H1 (cell line): Measurements from ENCODE around the gene ADIRF. TPM values are rescaled to one million over a fixed set of nuclear protein-coding genes. Genes with fewer than 3 reads are reported as not detected.
A peak's percentile ranks its signal among the peaks of the same experiment; 100 is the strongest.
"Not testable (repeated sequence)": the region's sequence is repeated elsewhere in the genome, so short reads cannot be mapped to it uniquely, and the experiment has no call there.

ENCODE experiments used
- CTCF ChIA-PET: fragments of 300-600 bp; sonication (Branson Sonifier 250); formaldehyde crosslinking; loops from one replicate; lab custom pipeline; 2021; ENCODE audit not compliant: partially characterized antibody; lab: Charles Lee
- POLR2A ChIA-PET: fragments of 300-600 bp; sonication (Branson Sonifier 250); formaldehyde crosslinking; loops from one replicate; lab custom pipeline; 2021; ENCODE audit warnings: inconsistent platforms; ENCODE audit not compliant: partially characterized antibody; lab: Charles Lee
- DNase-seq, 2 experiments: peaks; one replicate each; pipeline versions ENCODE4 v3.0.0 to v3.0.0-alpha.2; 2010 to 2022; ENCODE audit warnings: low spot score in 2 of 2, low read depth in 1 of 2, mixed read lengths in 1 of 2
- FAIRE-seq: peaks from 2 replicates; lab custom pipeline; 2011; peaks lifted over from hg19 to GRCh38; lab: Jason Lieb, UNC
- H2AFZ ChIP-seq: 2 replicates; pipeline ENCODE4 v1.8.1; 2012; ENCODE audit warnings: low read length, inconsistent platforms
- H2AK5ac ChIP-seq: 2 replicates; pipeline ENCODE4 v1.6.1; 2013; ENCODE audit warnings: low read depth, low read length
- H2BK120ac ChIP-seq: replicated peaks from 2 replicates; pipeline ENCODE3; 2013; ENCODE audit warnings: low read depth, low read length, inconsistent platforms
- H2BK12ac ChIP-seq: 2 replicates; pipeline ENCODE4 v1.6.1; 2013; ENCODE audit warnings: low read depth, low read length
- H2BK15ac ChIP-seq: 2 replicates; pipeline ENCODE4 v1.6.1; 2013; ENCODE audit warnings: low read length
- H2BK20ac ChIP-seq: 2 replicates; pipeline ENCODE4 v1.6.1; 2013; ENCODE audit warnings: low read length
- H2BK5ac ChIP-seq: 2 replicates; pipeline ENCODE4 v1.6.1; 2013; ENCODE audit warnings: low read depth, low read length
- H3K14ac ChIP-seq: 2 replicates; pipeline ENCODE4 v1.6.1; 2013; ENCODE audit warnings: inconsistent platforms; ENCODE audit not compliant: insufficient read length
- H3K18ac ChIP-seq: 2 replicates; pipeline ENCODE4 v1.6.1; 2013; ENCODE audit warnings: low read length; ENCODE audit errors: extremely low read depth
- H3K23ac ChIP-seq: 2 replicates; pipeline ENCODE4 v1.6.1; 2013; ENCODE audit warnings: inconsistent platforms; ENCODE audit not compliant: insufficient read length
- H3K23me2 ChIP-seq: 2 replicates; pipeline ENCODE4 v1.6.1; 2013; ENCODE audit warnings: low read depth, low read length
- H3K27ac ChIP-seq: 2 replicates; pipeline ENCODE4 v1.6.1; 2011; ENCODE audit warnings: low read depth, low read length, inconsistent platforms
- H3K27me3 ChIP-seq, 4 experiments: replicated peaks in 1 of 4; 1 replicate in 1 of 4; 2 replicates in 3 of 4; pipeline versions ENCODE4 v1.6.1 to v1.8.1; 2011 to 2013; ENCODE audit warnings: low read length in 3 of 4, mild to moderate bottlenecking in 3 of 4, inconsistent platforms in 2 of 4, mixed read lengths in 2 of 4, moderate library complexity in 1 of 4; ENCODE audit not compliant: control insufficient read depth in 3 of 4, insufficient read depth in 3 of 4; ENCODE audit errors: extremely low read depth in 1 of 4
- H3K36me3 ChIP-seq, 4 experiments: 2 replicates each; pipeline versions ENCODE4 v1.6.1 to v1.8.1; 2011 to 2013; ENCODE audit warnings: mild to moderate bottlenecking in 4 of 4, low read length in 3 of 4, moderate library complexity in 2 of 4, control low read depth in 1 of 4, inconsistent platforms in 1 of 4; ENCODE audit not compliant: insufficient read depth in 4 of 4, control insufficient read depth in 2 of 4
- H3K4ac ChIP-seq: replicated peaks from 2 replicates; pipeline ENCODE3; 2013; ENCODE audit warnings: low read length, low read depth, mixed read lengths, inconsistent platforms; ENCODE audit not compliant: insufficient read length
- H3K4me1 ChIP-seq, 4 experiments: replicated peaks in 1 of 4; 1 replicate in 1 of 4; 2 replicates in 3 of 4; pipeline versions ENCODE4 v1.6.1 to v1.8.1; 2011 to 2013; ENCODE audit warnings: low read length in 3 of 4, inconsistent platforms in 2 of 4, mixed read lengths in 1 of 4; ENCODE audit not compliant: insufficient read depth in 4 of 4, control insufficient read depth in 3 of 4
- H3K4me2 ChIP-seq, 2 experiments: 2 replicates each; pipeline versions ENCODE4 v1.6.1 to v1.8.1; 2011 to 2013; ENCODE audit warnings: low read depth in 2 of 2, low read length in 2 of 2, control low read depth in 1 of 2, inconsistent platforms in 1 of 2, mild to moderate bottlenecking in 1 of 2; ENCODE audit not compliant: insufficient read depth in 1 of 2
- H3K4me3 ChIP-seq, 4 experiments: fragments of 200-600, 300-600 bp in 1 of 4; sonication (generic), shearing (Covaris generic), sonication (Bioruptor Twin) in 1 of 4; 2 replicates each; pipeline versions ENCODE4 v1.5.1 to v1.8.1; 2011 to 2016; ENCODE audit warnings: low read length in 4 of 4, low read depth in 3 of 4, control low read depth in 2 of 4, inconsistent platforms in 2 of 4, mild to moderate bottlenecking in 2 of 4, mixed read lengths in 1 of 4, moderate library complexity in 1 of 4; ENCODE audit not compliant: insufficient read depth in 2 of 4; ENCODE audit errors: extremely low read depth in 1 of 4
- H3K56ac ChIP-seq: replicated peaks from 2 replicates; pipeline ENCODE3; 2013; ENCODE audit warnings: low read depth, mild to moderate bottlenecking, mixed read lengths, low read length, inconsistent platforms; ENCODE audit not compliant: insufficient read length
- H3K79me1 ChIP-seq: 2 replicates; pipeline ENCODE4 v1.6.1; 2013; ENCODE audit warnings: low read depth, low read length, control low read depth
- H3K79me2 ChIP-seq, 2 experiments: 2 replicates each; pipeline versions ENCODE4 v1.6.1 to v1.8.1; 2012 to 2013; ENCODE audit warnings: low read length in 2 of 2, mild to moderate bottlenecking in 2 of 2, inconsistent platforms in 1 of 2; ENCODE audit not compliant: insufficient read depth in 2 of 2, control insufficient read depth in 1 of 2
- H3K9ac ChIP-seq, 4 experiments: replicated peaks in 1 of 4; 1 replicate in 1 of 4; 2 replicates in 3 of 4; pipeline versions ENCODE4 v1.6.1 to v1.8.1; 2011 to 2013; ENCODE audit warnings: low read depth in 3 of 4, low read length in 3 of 4, control low read depth in 2 of 4, mild to moderate bottlenecking in 2 of 4, moderate library complexity in 2 of 4, inconsistent platforms in 1 of 4; ENCODE audit errors: extremely low read depth in 1 of 4
- H3K9me3 ChIP-seq, 2 experiments: 2 replicates each; pipeline versions ENCODE4 v1.6.1 to v1.8.1; 2012 to 2013; ENCODE audit warnings: mild to moderate bottlenecking in 2 of 2, moderate library complexity in 2 of 2, control low read depth in 1 of 2, inconsistent platforms in 1 of 2, low read depth in 1 of 2, low read length in 1 of 2, mixed read lengths in 1 of 2; ENCODE audit not compliant: insufficient read depth in 2 of 2
- H4K20me1 ChIP-seq, 2 experiments: replicated peaks in 1 of 2; 2 replicates each; pipeline versions ENCODE3 to v1.8.1; 2011 to 2013; ENCODE audit warnings: inconsistent platforms in 2 of 2, low read length in 2 of 2, mild to moderate bottlenecking in 1 of 2; ENCODE audit not compliant: insufficient read depth in 2 of 2, control insufficient read depth in 1 of 2
- H4K5ac ChIP-seq: 2 replicates; pipeline ENCODE4 v1.6.1; 2013; ENCODE audit warnings: low read length, low read depth, mixed read lengths, inconsistent platforms; ENCODE audit not compliant: insufficient read length
- H4K8ac ChIP-seq: 2 replicates; pipeline ENCODE4 v1.8.0; 2013; ENCODE audit warnings: mild to moderate bottlenecking, moderate library complexity, low read length, inconsistent platforms; ENCODE audit not compliant: insufficient read depth; ENCODE audit errors: extremely low read depth
- H4K91ac ChIP-seq: replicated peaks from 2 replicates; pipeline ENCODE3; 2013; ENCODE audit warnings: low read length, mixed read lengths, inconsistent platforms; ENCODE audit not compliant: insufficient read length
- WGBS, 2 experiments: shearing (Covaris generic) in 1 of 2; methylation state at CpG; one replicate each; pipeline versions ENCODE4 v1.1.6 to v1.1.7; 2013 to 2015; ENCODE audit warnings: low lambda C conversion rate in 2 of 2, mixed read lengths in 2 of 2, inconsistent platforms in 1 of 2, low coverage in 1 of 2, missing lambda C conversion rate in 1 of 2; ENCODE audit not compliant: insufficient replicate concordance in 2 of 2, insufficient coverage in 1 of 2, insufficient read length in 1 of 2; ENCODE audit errors: extremely low coverage in 1 of 2, missing lambda C conversion rate in 1 of 2; 5-methylcytosine and 5-hydroxymethylcytosine counted together
- polyA plus RNA-seq, 7 experiments: library from polyadenylated mRNA; depleted of rRNA in 3 of 7; stranded (reverse) in 5 of 7; unstranded in 2 of 7; fragments of >200 nt in 5 of 7; fragments of 200-250 nt in 2 of 7; gene quantifications; 1 replicate in 5 of 7; 2 replicates in 1 of 7; 4 replicates in 1 of 7; pipeline versions ENCODE4 v1.2.1 to v1.2.3, GENCODE V29; 2011 to 2013; ENCODE audit warnings: missing spikeins in 2 of 7, mixed read lengths in 2 of 7
- total RNA-seq: library from RNA; stranded (reverse); fragmentation: NEBNext Ultra II Directional; extraction: Animal tissue kit (Norgen Biotek cat#: 25700); gene quantifications from 2 replicates; pipeline ENCODE4 v1.2.1, GENCODE V29; 2021

Gene ADIRF
- total and polyA plus RNA-seq, 2 of the 8 experiments (the other 6 are each of a cell fraction or from before 2014, with no cell fraction given), result not detected

GRCh38 chr10:86947806-86948205 lies 20.5 kb upstream of the ADIRF start:
- peak in 1 of 2 experiments; percentile 38 for DNase-seq
- H3K79me1 ChIP-seq, H3K23ac ChIP-seq, H2BK15ac ChIP-seq, H4K91ac ChIP-seq, H3K36me3 ChIP-seq, H2BK20ac ChIP-seq, H4K5ac ChIP-seq, H2BK5ac ChIP-seq, H3K14ac ChIP-seq, FAIRE-seq, H2AK5ac ChIP-seq, H3K4me3 ChIP-seq, H3K23me2 ChIP-seq, H3K4ac ChIP-seq, H3K27ac ChIP-seq, H3K9me3 ChIP-seq, H3K27me3 ChIP-seq, H3K79me2 ChIP-seq, H2AFZ ChIP-seq, H3K56ac ChIP-seq, H4K20me1 ChIP-seq, H3K4me1 ChIP-seq, H3K9ac ChIP-seq, H4K8ac ChIP-seq, H2BK12ac ChIP-seq, H2BK120ac ChIP-seq, H3K18ac ChIP-seq, H3K4me2 ChIP-seq: not testable (repeated sequence)
- ChIA-PET CTCF (interaction anchor here (1.0 to 26.4 kb wide), 3 partner anchors 8 to 29 kb away, joined by 3 to 975 read pairs (median 7); partner anchors contain the start of genes ADIRF, MMRN2 and SNCG), POLR2A (interaction anchor here (2.8 kb wide), 1 partner anchor 8 kb away, joined by 38 read pairs; the partner anchor contains the start of gene MMRN2)
- WGBS, 2 experiments, result 91% methylated on average over 4 of the region's 4 CpGs; no CpG with 5 or more reads in 1 of the 2 experiments
